Neural cell (in vitro differentiated cells): ENCODE results near the gene AP3B1.

ENCODE experiments used
- RAD21 ChIP-seq: fragments of 450-650 bp; conservative IDR thresholded peaks from 2 replicates; pipeline ENCODE4 v1.6.1; 2014; ENCODE audit warnings: antibody characterized with exemption, mild to moderate bottlenecking, moderate library complexity
- SMC3 ChIP-seq: fragments of 450-650 bp; conservative IDR thresholded peaks from 2 replicates; pipeline ENCODE4 v1.6.1; 2014; ENCODE audit warnings: antibody characterized with exemption, mild to moderate bottlenecking, moderate library complexity; ENCODE audit not compliant: poor library complexity
- TAF1 ChIP-seq: IDR thresholded peaks from 2 replicates; pipeline ENCODE4 v1.6.1; 2012; ENCODE audit warnings: low read depth
- TF ChIP-seq, protein P1 (sequence below): fragments of 450-650 bp; IDR thresholded peaks from 2 replicates; pipeline ENCODE4 v1.5.1; 2014; ENCODE audit warnings: antibody characterized with exemption, mild to moderate bottlenecking, moderate library complexity; ENCODE audit not compliant: poor library complexity, severe bottlenecking

DNA sequence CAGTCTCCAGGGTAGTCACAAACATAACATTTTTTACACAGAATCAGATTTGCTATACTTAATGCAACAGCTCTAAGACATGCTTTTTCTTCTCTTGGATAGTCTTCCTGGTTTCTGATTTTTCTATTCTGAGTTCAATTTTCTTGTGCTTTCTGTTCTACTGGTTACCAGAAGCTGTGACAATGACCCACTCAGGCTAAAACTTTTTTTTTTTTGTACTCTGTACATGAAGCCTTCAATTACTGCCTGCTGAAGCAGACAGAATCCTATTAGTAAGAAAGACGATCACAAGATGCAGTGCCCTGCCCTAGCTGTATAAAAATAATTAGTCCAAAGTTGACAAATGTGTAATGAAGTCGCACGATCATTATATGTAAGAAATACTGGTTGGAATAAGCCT is 287.3 kb downstream of the AP3B1 start:
- TF ChIP-seq, protein P1, sequence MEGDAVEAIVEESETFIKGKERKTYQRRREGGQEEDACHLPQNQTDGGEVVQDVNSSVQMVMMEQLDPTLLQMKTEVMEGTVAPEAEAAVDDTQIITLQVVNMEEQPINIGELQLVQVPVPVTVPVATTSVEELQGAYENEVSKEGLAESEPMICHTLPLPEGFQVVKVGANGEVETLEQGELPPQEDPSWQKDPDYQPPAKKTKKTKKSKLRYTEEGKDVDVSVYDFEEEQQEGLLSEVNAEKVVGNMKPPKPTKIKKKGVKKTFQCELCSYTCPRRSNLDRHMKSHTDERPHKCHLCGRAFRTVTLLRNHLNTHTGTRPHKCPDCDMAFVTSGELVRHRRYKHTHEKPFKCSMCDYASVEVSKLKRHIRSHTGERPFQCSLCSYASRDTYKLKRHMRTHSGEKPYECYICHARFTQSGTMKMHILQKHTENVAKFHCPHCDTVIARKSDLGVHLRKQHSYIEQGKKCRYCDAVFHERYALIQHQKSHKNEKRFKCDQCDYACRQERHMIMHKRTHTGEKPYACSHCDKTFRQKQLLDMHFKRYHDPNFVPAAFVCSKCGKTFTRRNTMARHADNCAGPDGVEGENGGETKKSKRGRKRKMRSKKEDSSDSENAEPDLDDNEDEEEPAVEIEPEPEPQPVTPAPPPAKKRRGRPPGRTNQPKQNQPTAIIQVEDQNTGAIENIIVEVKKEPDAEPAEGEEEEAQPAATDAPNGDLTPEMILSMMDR, result no peak
- no peak for TF ChIP-seq SMC3
- TF ChIP-seq TAF1, result no peak
- no peak for TF ChIP-seq RAD21
